GM23338 (cell line): ENCODE measurements around the gene MIAT.

Source experiments
- CTCF ChIP-seq, 2 experiments: fragments of 200-600 bp in 1 of 2; sonication (generic) in 1 of 2; conservative IDR thresholded peaks; 2 replicates each; pipeline versions ENCODE4 v1.5.1 to v1.6.1; 2016 to 2017; ENCODE audit warnings: antibody characterized with exemption in 2 of 2, low read depth in 2 of 2, mild to moderate bottlenecking in 2 of 2, moderate library complexity in 1 of 2
- ETS1 ChIP-seq: IDR thresholded peaks from 2 replicates; pipeline ENCODE4 v1.6.1; 2016; ENCODE audit warnings: antibody characterized with exemption
- EZH2 ChIP-seq: fragments of 200-600 bp; sonication (generic); IDR thresholded peaks from one replicate; pipeline ENCODE4 v1.8.0; 2017; ENCODE audit warnings: antibody characterized with exemption, mild to moderate bottlenecking, low read depth; ENCODE audit not compliant: unreplicated experiment
- EZH2phosphoT487 ChIP-seq: fragments of 200-600 bp; sonication (generic); IDR thresholded peaks from one replicate; pipeline ENCODE4 v1.8.1; 2018; ENCODE audit warnings: antibody characterized with exemption; ENCODE audit not compliant: unreplicated experiment
- POLR2AphosphoS5 ChIP-seq: IDR thresholded peaks from 2 replicates; pipeline ENCODE4 v1.6.1; 2016; ENCODE audit warnings: antibody characterized with exemption, low read depth
- ZNF462 ChIP-seq: fragments of 250-450 bp; sonication (Bioruptor Pico); IDR thresholded peaks from 2 replicates; pipeline ENCODE4 v1.5.0; 2020; ENCODE audit warnings: mild to moderate bottlenecking, moderate library complexity

GRCh38 chr22:26667140-26667539 is 9.8 kb downstream of the MIAT start:
- TF ChIP-seq EZH2phosphoT487 = no peak
- TF ChIP-seq CTCF (conservative IDR thresholded peaks at IDR 0.05; ENCODE audit: low read depth in 2 of 2) = no peak
- no peak for TF ChIP-seq POLR2AphosphoS5
- no peak for TF ChIP-seq ETS1
- no peak for TF ChIP-seq EZH2
- no peak for TF ChIP-seq ZNF462 (CRISPR knock-in tag)
